ENCODE results near the gene LDAH. TPM values are rescaled to one million over a fixed set of nuclear protein-coding genes. Genes with fewer than 3 reads are reported as not detected.

LDAH gene
- 10 to 100 TPM; 11.9 to 18.3 (median 14.0) TPM for total RNA-seq

DNA sequence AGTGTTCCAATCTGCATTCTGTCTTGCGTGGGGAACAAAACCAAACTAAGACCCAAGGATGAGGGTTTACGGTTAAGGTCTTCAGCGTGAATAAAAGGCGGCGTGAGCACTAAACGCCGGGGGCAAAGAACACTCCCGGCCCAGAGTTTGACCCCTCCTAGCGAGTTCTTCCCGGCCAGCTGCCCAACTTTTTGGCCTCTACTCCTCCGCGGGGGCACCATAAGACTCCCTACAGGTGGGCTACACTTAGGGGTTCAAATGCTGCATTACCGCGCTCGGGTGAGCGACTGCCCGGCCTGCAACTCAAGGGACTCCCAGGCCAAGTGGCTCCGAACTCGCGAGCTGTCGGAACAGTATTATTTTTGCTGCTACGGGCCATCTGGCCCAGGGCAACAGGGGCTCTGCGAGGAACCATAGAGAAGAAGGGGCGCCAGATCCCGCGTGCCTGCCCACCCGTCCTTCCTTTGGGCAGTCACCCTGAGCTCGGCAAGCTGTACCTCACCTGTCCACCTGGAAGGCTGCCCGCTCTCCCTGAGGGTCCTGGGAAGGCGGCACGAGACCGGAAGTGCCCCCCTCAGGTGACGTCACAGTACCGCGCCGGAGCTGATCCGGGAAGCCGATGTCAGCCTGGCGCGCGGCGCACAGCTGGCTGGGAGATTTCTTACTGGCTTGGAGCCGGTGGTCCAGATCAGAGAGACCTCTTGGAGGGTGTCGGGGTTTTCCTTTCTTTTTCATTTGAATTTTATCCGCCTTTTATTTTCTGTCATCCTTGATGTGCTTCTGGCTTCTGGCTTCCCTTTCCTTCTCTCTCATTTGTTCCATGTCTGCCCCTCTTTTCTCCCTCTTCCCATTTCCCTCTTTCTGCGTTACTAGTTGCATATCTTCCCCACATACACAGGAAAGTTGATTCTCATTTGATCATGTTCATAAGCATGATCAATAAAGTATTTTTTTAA, at the start of gene LDAH:
Gene LDAH (minus strand): TSS at position 567 of the 956 bp plus-strand sequence. CDS start 21,638 bp downstream, outside the sequence.
- TF ChIP-seq CTCF (IDR thresholded peaks at IDR 0.05; ENCODE audit: low read depth): no peak

DNA sequence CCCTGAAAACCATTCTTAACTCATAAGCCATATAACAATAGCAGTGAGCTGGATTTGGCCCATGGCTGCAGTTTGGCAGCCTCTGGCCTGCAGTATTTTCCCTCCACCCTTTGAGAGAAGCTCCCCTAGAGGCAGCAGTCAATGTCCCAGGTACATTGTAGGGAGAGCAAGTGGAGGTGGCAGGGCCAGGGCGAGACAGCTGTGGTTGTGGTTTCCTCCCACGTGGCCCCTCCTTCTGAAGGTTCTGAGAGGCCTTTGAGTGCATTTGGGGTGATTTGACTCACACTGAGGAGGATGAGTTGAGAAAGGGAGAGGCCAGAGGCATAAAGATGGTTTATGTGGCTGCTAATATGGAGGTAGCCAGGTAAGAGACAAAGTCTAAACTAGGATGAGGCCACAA, 45.5 kb upstream of the LDAH start:
- no peak for TF ChIP-seq CTCF (IDR thresholded peaks at IDR 0.05; ENCODE audit: low read depth)

DNA sequence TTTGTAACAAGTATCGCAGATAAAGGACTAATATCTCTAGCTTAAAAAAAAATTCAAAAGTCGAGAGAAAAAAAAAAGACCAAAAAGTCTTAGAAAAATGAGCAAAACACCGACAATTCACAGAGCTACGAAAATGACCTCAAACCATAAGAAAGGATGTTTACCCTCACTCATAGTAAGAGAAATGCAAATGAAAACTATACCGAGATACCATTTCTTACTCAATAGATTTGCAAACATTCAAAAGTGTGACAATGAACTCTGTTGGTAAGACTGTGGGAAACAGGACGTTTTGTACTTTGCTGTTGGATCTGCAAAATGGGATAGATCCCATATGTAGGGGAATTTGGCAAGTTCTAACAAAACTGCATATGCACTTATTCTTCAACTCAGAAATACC, 39.9 kb upstream of the LDAH start:
- no peak for TF ChIP-seq CTCF (IDR thresholded peaks at IDR 0.05; ENCODE audit: low read depth)

DNA sequence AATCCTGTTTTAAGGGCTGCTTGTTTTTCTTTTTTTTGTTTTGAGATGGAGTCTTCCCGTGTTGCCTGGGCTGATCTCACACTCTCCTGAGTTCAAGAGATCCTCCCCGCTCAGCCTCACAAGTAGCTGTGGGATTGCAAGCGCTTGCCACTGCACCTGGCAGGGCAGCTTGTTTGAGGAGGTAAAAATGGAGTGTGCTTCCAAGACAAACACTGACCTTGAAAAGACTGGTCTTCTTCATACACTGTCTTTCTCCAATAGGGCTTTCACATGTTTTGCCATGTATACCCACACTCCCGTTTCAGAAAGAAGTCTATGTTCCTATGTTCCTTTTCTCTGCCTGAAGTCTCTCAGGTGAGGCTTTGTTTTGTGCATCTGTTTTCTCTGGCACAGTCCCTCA, 32.6 kb upstream of the LDAH start:
- TF ChIP-seq CTCF (IDR thresholded peaks at IDR 0.05; ENCODE audit: low read depth): no peak

- no peak for TF ChIP-seq CTCF (IDR thresholded peaks at IDR 0.05; ENCODE audit: low read depth)
Measured at GRCh38 chr2:20852670-20853069, 29.8 kb upstream of the LDAH start.

GRCh38 chr2:20852139-20852538, 29.2 kb upstream of the LDAH start:
- no peak for TF ChIP-seq CTCF (IDR thresholded peaks at IDR 0.05; ENCODE audit: low read depth)

DNA sequence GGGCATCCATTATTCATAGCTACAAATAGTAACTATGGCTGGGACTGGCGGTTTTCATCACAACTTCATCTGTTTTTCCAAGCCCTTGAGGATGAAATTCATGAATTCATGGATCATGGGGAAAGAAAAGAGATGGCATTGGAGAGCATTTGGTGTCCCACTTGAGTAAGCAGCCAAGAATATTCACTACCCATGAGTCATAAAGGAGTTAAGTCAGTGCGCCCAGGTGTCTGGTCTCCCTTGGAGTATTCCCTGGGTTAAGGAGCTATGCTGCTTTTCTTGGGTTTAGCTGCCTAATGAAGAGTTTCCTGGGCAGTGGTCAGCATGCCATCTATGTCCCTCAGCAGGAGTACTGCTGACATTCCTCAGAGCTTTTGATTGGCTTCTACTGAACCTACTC, 21.3 kb upstream of the LDAH start:
- TF ChIP-seq CTCF (IDR thresholded peaks at IDR 0.05; ENCODE audit: low read depth): no peak

All from subcutaneous adipose tissue (tissue), 4 donors.